ENCODE data around the gene ZKSCAN3. TPM values are rescaled to one million over a fixed set of nuclear protein-coding genes. Genes with fewer than 3 reads are reported as not detected.

ZKSCAN3 gene
- total RNA-seq, 4 donors from 2014 or later = 2.9 to 6.7 (median 4.3) TPM

GRCh38 chr6:28340310-28341095, 9.2 kb upstream of the ZKSCAN3 start:
- no peak overlapping the region for H3K4me3 ChIP-seq (ENCODE audit: low read depth, poor library complexity, severe bottlenecking)
- intact Hi-C loops (cut with DNase I; ENCODE audit: low total_unique reads) = no loop called here
- WGBS, 2 donors = 81 to 88% methylated on average over 1 of the region's 1 CpG
- TF ChIP-seq CTCF (IDR thresholded peaks at IDR 0.05) (no peak), POLR2A (IDR thresholded peaks at IDR 0.05) (no peak)
- DNase-seq (ENCODE audit: low spot score in 2 of 2) = no peak

- no peak overlapping the region for H3K4me3 ChIP-seq (ENCODE audit: low read depth, poor library complexity, severe bottlenecking)
- DNase-seq (ENCODE audit: low spot score in 2 of 2) = no peak
- intact Hi-C loops (cut with DNase I; ENCODE audit: low total_unique reads) = no loop called here
- 64 to 65% methylated on average over 1 of the region's 1 CpG for WGBS, 2 donors
- TF ChIP-seq POLR2A (IDR thresholded peaks at IDR 0.05) = no peak
- no peak for TF ChIP-seq CTCF (IDR thresholded peaks at IDR 0.05)
Observed at GRCh38 chr6:28343898-28344677, 5.7 kb upstream of the ZKSCAN3 start.

- 75 to 95% methylated on average over 1 of the region's 1 CpG for WGBS, 2 donors
- intact Hi-C loops (cut with DNase I; ENCODE audit: low total_unique reads) = no loop called here
- TF ChIP-seq CTCF (IDR thresholded peaks at IDR 0.05) = no peak
- TF ChIP-seq POLR2A (IDR thresholded peaks at IDR 0.05) = no peak
- H3K4me3 ChIP-seq (ENCODE audit: low read depth, poor library complexity, severe bottlenecking) = no peak overlapping the region
- DNase-seq (ENCODE audit: low spot score in 2 of 2) = no peak
Observed at GRCh38 chr6:28345201-28345600, 4.5 kb upstream of the ZKSCAN3 start.

- intact Hi-C loops (cut with DNase I; ENCODE audit: low total_unique reads) = no loop called here
- H3K4me3 ChIP-seq (ENCODE audit: low read depth, poor library complexity, severe bottlenecking) = no peak overlapping the region
- 30 to 33% methylated on average over 2 of the region's 2 CpGs for WGBS, 2 donors
- DNase-seq (ENCODE audit: low spot score in 2 of 2) = no peak
- TF ChIP-seq POLR2A (IDR thresholded peaks at IDR 0.05) (no peak), CTCF (IDR thresholded peaks at IDR 0.05) (no peak)
Observed at GRCh38 chr6:28347119-28347518, 2.6 kb upstream of the ZKSCAN3 start.

- no peak for DNase-seq (ENCODE audit: low spot score in 2 of 2)
- peak overlapping the region; percentile 78 for H3K4me3 ChIP-seq (ENCODE audit: low read depth, poor library complexity, severe bottlenecking)
- intact Hi-C loops (cut with DNase I; ENCODE audit: low total_unique reads) = no loop called here
- TF ChIP-seq CTCF (IDR thresholded peaks at IDR 0.05) = no peak
- TF ChIP-seq POLR2A (IDR thresholded peaks at IDR 0.05) = no peak
- 0 to 1% methylated on average over 9 of the region's 9 CpGs for WGBS, 2 donors
Observed at GRCh38 chr6:28349344-28349891, 329 bp upstream of the ZKSCAN3 start.

Measured in lower leg skin (tissue), 4 donors.